ENCODE data around the gene SAE1.
A peak's percentile ranks its signal among the peaks of the same experiment; 100 is the strongest.
"Not testable (repeated sequence)": the region's sequence is repeated elsewhere in the genome, so short reads cannot be mapped to it uniquely, and the experiment has no call there.

SAE1 gene

GRCh38 chr19:47130589-47131227 lies at the start of gene SAE1:
Gene SAE1, plus strand, starts transcription at chr19:47130835. Its CDS starts 96 bp downstream, at chr19:47130931.
- DNase-seq (ENCODE audit: low spot score) = peak; percentile 98

GRCh38 chr19:47081095-47081494 lies 49.5 kb upstream of the SAE1 start:
- DNase-seq (ENCODE audit: low spot score) = peak; percentile 30

- no peak for DNase-seq (ENCODE audit: low spot score)
Observed at GRCh38 chr19:47082493-47082892, 48.1 kb upstream of the SAE1 start.

- DNase-seq (ENCODE audit: low spot score) = no peak
Observed at GRCh38 chr19:47084879-47085439, 45.7 kb upstream of the SAE1 start.

GRCh38 chr19:47086280-47086679 lies 44.4 kb upstream of the SAE1 start:
- DNase-seq (ENCODE audit: low spot score) = no peak

- DNase-seq (ENCODE audit: low spot score) = no peak
Observed at GRCh38 chr19:47089767-47090350, 40.8 kb upstream of the SAE1 start.

GRCh38 chr19:47093254-47093653 lies 37.4 kb upstream of the SAE1 start:
- no peak for DNase-seq (ENCODE audit: low spot score)

- peak; percentile 45 for DNase-seq (ENCODE audit: low spot score)
Observed at GRCh38 chr19:47093841-47094240, 36.8 kb upstream of the SAE1 start.

GRCh38 chr19:47094557-47095475 lies 35.8 kb upstream of the SAE1 start:
- no peak for DNase-seq (ENCODE audit: low spot score)

- no peak for DNase-seq (ENCODE audit: low spot score)
Observed at GRCh38 chr19:47095476-47096099, 35.0 kb upstream of the SAE1 start.

- peak; percentile 81 for DNase-seq (ENCODE audit: low spot score)
Observed at GRCh38 chr19:47096100-47096704, 34.4 kb upstream of the SAE1 start.

GRCh38 chr19:47096721-47097120 lies 33.9 kb upstream of the SAE1 start:
- no peak for DNase-seq (ENCODE audit: low spot score)

- no peak for DNase-seq (ENCODE audit: low spot score)
Observed at GRCh38 chr19:47097396-47098201, 33.0 kb upstream of the SAE1 start.

GRCh38 chr19:47098608-47099007 lies 32.0 kb upstream of the SAE1 start:
- DNase-seq (ENCODE audit: low spot score) = no peak

- DNase-seq (ENCODE audit: low spot score) = no peak
Observed at GRCh38 chr19:47099576-47100050, 31.0 kb upstream of the SAE1 start.

GRCh38 chr19:47100290-47100689 lies 30.3 kb upstream of the SAE1 start:
- no peak for DNase-seq (ENCODE audit: low spot score)

GRCh38 chr19:47101116-47101515 lies 29.5 kb upstream of the SAE1 start:
- DNase-seq (ENCODE audit: low spot score) = not testable (repeated sequence)

- DNase-seq (ENCODE audit: low spot score) = peak; percentile 49
Observed at GRCh38 chr19:47102346-47103060, 28.1 kb upstream of the SAE1 start.

GRCh38 chr19:47104680-47105079 lies 26.0 kb upstream of the SAE1 start:
- DNase-seq (ENCODE audit: low spot score) = no peak

GRCh38 chr19:47105874-47106273 lies 24.8 kb upstream of the SAE1 start:
- no peak for DNase-seq (ENCODE audit: low spot score)

All from kidney tubule cell (primary cell).